ENCODE results near the gene DISC1.

GRCh38 chr1:231899046-231899445, 272.5 kb downstream of the DISC1 start:
- TF ChIP-seq POLR2A (IDR thresholded peaks at IDR 0.05; ENCODE audit: low read depth, low read length), result no peak
- TF ChIP-seq TAF1 (IDR thresholded peaks at IDR 0.05; ENCODE audit: borderline replicate concordance, low read depth, low read length), result no peak
- TF ChIP-seq POLR2AphosphoS5 (IDR thresholded peaks at IDR 0.05; ENCODE audit: low read depth, low read length), result no peak

Measured in GM12892 (cell line).